HCT116 (cell line): Measurements from ENCODE around the gene TTLL11. TPM values are rescaled to one million over a fixed set of nuclear protein-coding genes. Genes with fewer than 3 reads are reported as not detected.

ENCODE experiments used
- ATAC-seq: fragments of 200-7000 bp; cut with Tn5 transposase; 2 replicates; pipeline ENCODE4 v1.9.1; 2020; ENCODE audit warnings: mild to moderate bottlenecking, moderate library complexity
- BruUV-seq: library from RNA; stranded (reverse); fragments of 400-500 nt; replicated peaks from 2 replicates; lab custom pipeline; 2021; lab: Mats Ljungman, UMichigan
- CTCF ChIA-PET: fragments of 300-600 bp; sonication (Branson Sonifier 250); formaldehyde crosslinking; loops from one replicate; lab custom pipeline; 2021; ENCODE audit warnings: antibody characterized with exemption; lab: Charles Lee
- POLR2A ChIA-PET: fragments of 300-600, 350-600 bp; sonication (Branson Sonifier 250); formaldehyde crosslinking; loops from one replicate; lab custom pipeline; 2021; ENCODE audit warnings: antibody characterized with exemption; lab: Charles Lee
- RAD21 ChIA-PET, 2 experiments: fragments of 300-600 bp; sonication (Branson Sonifier 250); formaldehyde crosslinking; loops; one replicate each; lab custom pipeline; 2023; ENCODE audit warnings: low total read pairs in 2 of 2; ENCODE audit not compliant: uncharacterized antibody in 2 of 2, unreplicated experiment in 2 of 2, low non-redundant PET in 1 of 2; lab: Charles Lee
- DNase-seq: peaks from one replicate; pipeline ENCODE4 v3.0.0-alpha.2; 2010; ENCODE audit warnings: low read depth, low spot score
- H2AFZ ChIP-seq: fragments of 200-600 bp; shearing (Covaris generic), sonication (generic); 2 replicates; pipeline ENCODE4 v1.6.1; 2017; ENCODE audit warnings: low read depth, mixed run types, mixed read lengths, antibody characterized with exemption, low read length; ENCODE audit not compliant: poor library complexity, severe bottlenecking
- H3K27ac ChIP-seq: 2 replicates; pipeline ENCODE4 v1.5.1; 2012; ENCODE audit warnings: low read depth, low read length
- H3K27me3 ChIP-seq: fragments of 200-600 bp; sonication (generic); 2 replicates; pipeline ENCODE4 v1.6.1; 2016; ENCODE audit warnings: mixed run types, low read length, mixed read lengths; ENCODE audit not compliant: insufficient read depth
- H3K36me3 ChIP-seq, 2 experiments: fragments of 200-500 bp in 1 of 2; fragments of 200-600 bp in 1 of 2; sonication (Bioruptor generic) in 1 of 2; sonication (generic) in 1 of 2; 2 replicates each; pipeline versions ENCODE4 v1.5.1 to v1.6.1; 2014 to 2016; ENCODE audit warnings: low read length in 2 of 2, inconsistent platforms in 1 of 2, mixed read lengths in 1 of 2, mixed run types in 1 of 2; ENCODE audit not compliant: insufficient read depth in 2 of 2, control insufficient read depth in 1 of 2
- H3K4me1 ChIP-seq, 2 experiments: fragments of 200-600 bp in 1 of 2; sonication (generic) in 1 of 2; 2 replicates each; pipeline versions ENCODE4 v1.5.1 to v1.6.1; 2012 to 2017; ENCODE audit warnings: low read length in 2 of 2, inconsistent platforms in 1 of 2, mild to moderate bottlenecking in 1 of 2, mixed read lengths in 1 of 2, mixed run types in 1 of 2, moderate library complexity in 1 of 2; ENCODE audit not compliant: insufficient read depth in 2 of 2, control insufficient read depth in 1 of 2
- H3K4me2 ChIP-seq: fragments of 200-600 bp; sonication (generic); 2 replicates; pipeline ENCODE4 v1.6.1; 2017; ENCODE audit warnings: mixed run types, low read length, mixed read lengths
- H3K4me3 ChIP-seq, 2 experiments: fragments of 200-600 bp in 1 of 2; sonication (generic) in 1 of 2; replicated peaks in 1 of 2; 2 replicates each; pipeline ENCODE4 v1.5.1; 2011 to 2016; ENCODE audit warnings: low read length in 2 of 2, control low read depth in 1 of 2, low read depth in 1 of 2, mild to moderate bottlenecking in 1 of 2, mixed read lengths in 1 of 2, mixed run types in 1 of 2
- H3K79me2 ChIP-seq: fragments of 200-600 bp; sonication (generic); 2 replicates; pipeline ENCODE4 v1.6.1; 2017; ENCODE audit warnings: mild to moderate bottlenecking, mixed run types, low read length, moderate library complexity, mixed read lengths; ENCODE audit not compliant: insufficient read depth
- H3K9ac ChIP-seq: fragments of 200-600 bp; sonication (generic); 2 replicates; pipeline ENCODE4 v1.6.1; 2016; ENCODE audit warnings: low read length, mixed read lengths
- H3K9me2 ChIP-seq: fragments of 200-600 bp; sonication (generic), shearing (Covaris generic); 2 replicates; pipeline ENCODE4 v1.6.1; 2017; ENCODE audit warnings: mixed run types, mild to moderate bottlenecking, moderate library complexity; ENCODE audit not compliant: insufficient read depth
- H3K9me3 ChIP-seq, 2 experiments: fragments of 200-500 bp in 1 of 2; fragments of 200-600 bp in 1 of 2; sonication (Bioruptor generic) in 1 of 2; sonication (generic) in 1 of 2; 2 replicates each; pipeline ENCODE4 v1.6.1; 2014 to 2017; ENCODE audit warnings: low read length in 2 of 2, mixed read lengths in 2 of 2, inconsistent platforms in 1 of 2, low read depth in 1 of 2, mild to moderate bottlenecking in 1 of 2, mixed run types in 1 of 2, moderate library complexity in 1 of 2; ENCODE audit not compliant: control insufficient read depth in 1 of 2, insufficient read depth in 1 of 2
- H4K20me1 ChIP-seq: fragments of 200-600 bp; sonication (generic), shearing (Covaris generic); 2 replicates; pipeline ENCODE4 v1.6.1; 2017; ENCODE audit warnings: mixed run types, mild to moderate bottlenecking, moderate library complexity; ENCODE audit not compliant: insufficient read depth
- ATF3 ChIP-seq: IDR thresholded peaks from 2 replicates; pipeline ENCODE4 v1.6.1; 2012
- CBX3 ChIP-seq: IDR thresholded peaks from 2 replicates; pipeline ENCODE4 v1.6.1; 2012; ENCODE audit warnings: low read depth
- CEBPB ChIP-seq: IDR thresholded peaks from 2 replicates; pipeline ENCODE4 v1.6.1; 2012; ENCODE audit warnings: low read depth
- FOSL1 ChIP-seq: IDR thresholded peaks from 2 replicates; pipeline ENCODE4 v1.6.1; 2012; ENCODE audit warnings: low read depth
- JUND ChIP-seq: IDR thresholded peaks from 2 replicates; pipeline ENCODE4 v1.6.1; 2012
- MAX ChIP-seq: IDR thresholded peaks from 2 replicates; pipeline ENCODE4 v1.6.1; 2012
- POLR2A ChIP-seq: IDR thresholded peaks from 2 replicates; pipeline ENCODE4 v1.7.0; 2011; ENCODE audit warnings: borderline replicate concordance; ENCODE audit not compliant: insufficient read depth, insufficient read length; ENCODE audit errors: extremely low read depth
- POLR2AphosphoS5 ChIP-seq: IDR thresholded peaks from 2 replicates; pipeline ENCODE4 v1.6.1; 2011; ENCODE audit warnings: mild to moderate bottlenecking, low read depth, low read length, moderate library complexity
- RAD21 ChIP-seq: IDR thresholded peaks from 2 replicates; pipeline ENCODE4 v1.6.1; 2012; ENCODE audit warnings: low read depth, mild to moderate bottlenecking
- REST ChIP-seq: IDR thresholded peaks from 2 replicates; pipeline ENCODE4 v1.6.1; 2012; ENCODE audit warnings: low read depth
- SP1 ChIP-seq: IDR thresholded peaks from 2 replicates; pipeline ENCODE4 v1.6.1; 2012; ENCODE audit warnings: low read depth
- SRF ChIP-seq: IDR thresholded peaks from 2 replicates; pipeline ENCODE4 v1.6.1; 2012; ENCODE audit warnings: low read depth
- TCF7L2 ChIP-seq: IDR thresholded peaks from 2 replicates; pipeline ENCODE4 v1.7.0; 2011; ENCODE audit warnings: borderline replicate concordance, inconsistent platforms; ENCODE audit not compliant: insufficient read depth, insufficient read length; ENCODE audit errors: extremely low read depth
- YY1 ChIP-seq: IDR thresholded peaks from 2 replicates; pipeline ENCODE4 v1.6.1; 2011; ENCODE audit warnings: low read length, low read depth, moderate library complexity, mild to moderate bottlenecking; ENCODE audit not compliant: insufficient replicate concordance; ENCODE audit errors: extremely low read depth
- ZBTB33 ChIP-seq: IDR thresholded peaks from 2 replicates; pipeline ENCODE4 v1.6.1; 2011; ENCODE audit warnings: mild to moderate bottlenecking, low read length, moderate library complexity; ENCODE audit not compliant: insufficient replicate concordance; ENCODE audit errors: extremely low read depth
- ZFX ChIP-seq: fragments of 450-650 bp; IDR thresholded peaks from 2 replicates; pipeline ENCODE4 v1.6.1; 2017
- intact Hi-C: fragments of 100-400 bp; cut with micrococcal nuclease; formaldehyde crosslinking; loops from 2 replicates; pipeline ENCODE4 v1.10.0; 2022
- total RNA-seq: library from RNA; stranded (reverse); gene quantifications from one replicate; pipeline ENCODE4 v1.2.1, GENCODE V29; 2021; ENCODE audit not compliant: unreplicated experiment

The TTLL11 gene
- total RNA-seq, 1 experiment from 2014 or later, result 2.2 TPM

- no peak for ATAC-seq
- no peaks in the 10 kb centered on the region for H3K79me2 ChIP-seq
- no peak overlapping the region for H3K9ac ChIP-seq
- no peaks in the 10 kb centered on the region for H3K27me3 ChIP-seq
- no peaks in the 10 kb centered on the region for H3K9me2 ChIP-seq
- no peaks in the 10 kb centered on the region for H4K20me1 ChIP-seq
- POLR2A ChIA-PET, result no interaction called here
- BruUV-seq, result no TSS peak
- H3K4me3 ChIP-seq, result no peak overlapping the region
- no peaks in the 10 kb centered on the region for H3K4me1 ChIP-seq
- peaks cover 6 to 8% of the 10 kb centered on the region in 2 experiments; a peak in 2 of 4 replicates for H3K9me3 ChIP-seq
- RAD21 ChIA-PET, result no interaction called here
- TF ChIP-seq CEBPB, result no peak
- no peak for TF ChIP-seq POLR2A
- no peak for TF ChIP-seq JUND
- no peak for TF ChIP-seq ATF3
- TF ChIP-seq RAD21, result no peak
- no peak for TF ChIP-seq ZFX
- TF ChIP-seq SP1, result no peak
- no peak for TF ChIP-seq MAX
- no peak for TF ChIP-seq TCF7L2
- no peak for TF ChIP-seq SRF
- no peak for TF ChIP-seq POLR2AphosphoS5
- no peak for TF ChIP-seq FOSL1
- no peak for TF ChIP-seq ZBTB33
- TF ChIP-seq CBX3, result no peak
- no peak for TF ChIP-seq YY1
- no peak for TF ChIP-seq REST
- TF ChIP-seq, all 23 proteins: peak for 0
- CTCF ChIA-PET, result no interaction called here
- Histone ChIP-seq H3K27ac (no peak overlapping the region), H2AFZ (no peak overlapping the region), H3K4me2 (no peak overlapping the region), H3K36me3 (no peaks in the 10 kb centered on the region)
- intact Hi-C loops, result no loop called here
- DNase-seq, result no peak
Measured at GRCh38 chr9:121901616-121902015, 191.5 kb downstream of the TTLL11 start.
